ENCODE results near the gene PHF20. TPM values are rescaled to one million over a fixed set of nuclear protein-coding genes. Genes with fewer than 3 reads are reported as not detected.
A peak's percentile ranks its signal among the peaks of the same experiment; 100 is the strongest.

Gene PHF20
- total and polyA plus RNA-seq, 2 of the 13 experiments (the other 11 are each of a cell fraction or from before 2014, with no cell fraction given): 22.8 to 34.1 TPM

GRCh38 chr20:35735826-35736470 lies 35.9 kb upstream of the PHF20 start (continued):
- TF ChIP-seq SKIL (CRISPR knock-in tag; IDR thresholded peaks at IDR 0.05; ENCODE audit: borderline replicate concordance) (no peak), FOXP1 (IDR thresholded peaks at IDR 0.05) (no peak), FOXP1 (CRISPR knock-in tag; IDR thresholded peaks at IDR 0.05) (no peak), ZNF878 (CRISPR knock-in tag; IDR thresholded peaks at IDR 0.05) (0 out of 2 replicates have a peak, but pooled peaks have one; percentile 33), ZNF562 (CRISPR knock-in tag; IDR thresholded peaks at IDR 0.05; ENCODE audit: borderline replicate concordance) (no peak), FOXA3 (CRISPR knock-in tag; IDR thresholded peaks at IDR 0.05) (no peak), EHMT2 (IDR thresholded peaks at IDR 0.05; ENCODE audit: borderline replicate concordance, low read depth, low read length) (no peak), KDM1A (CRISPR knock-in tag; IDR thresholded peaks at IDR 0.05) (no peak), MBD4 (IDR thresholded peaks at IDR 0.05; ENCODE audit: borderline replicate concordance, low read length) (peak; percentile 45; the same call in 1 of the 2 replicates), ETS1 (CRISPR knock-in tag; IDR thresholded peaks at IDR 0.05) (no peak), IRF9 (CRISPR knock-in tag; IDR thresholded peaks at IDR 0.05; ENCODE audit: borderline replicate concordance) (no peak), RARG (CRISPR knock-in tag; IDR thresholded peaks at IDR 0.05; ENCODE audit: low read depth) (no peak), CREB1 (IDR thresholded peaks at IDR 0.05) (no peak), CREB1 (CRISPR knock-in tag; IDR thresholded peaks at IDR 0.05) (peak; percentile 15; the same call in 1 of the 2 replicates), HBP1 (CRISPR knock-in tag; IDR thresholded peaks at IDR 0.05; ENCODE audit: low read depth) (no peak), MED13 (CRISPR knock-in tag; IDR thresholded peaks at IDR 0.05) (no peak), SAP130 (CRISPR knock-in tag; IDR thresholded peaks at IDR 0.05; ENCODE audit: low read depth) (peak; percentile 9; the same call in 1 of the 2 replicates), ZNF564 (CRISPR knock-in tag; IDR thresholded peaks at IDR 0.05) (no peak), SIX1 (CRISPR knock-in tag; IDR thresholded peaks at IDR 0.05; ENCODE audit: borderline replicate concordance) (no peak), ZNF547 (CRISPR knock-in tag; IDR thresholded peaks at IDR 0.05) (0 out of 2 replicates have a peak, but pooled peaks have one; percentile 39), ZNF784 (CRISPR knock-in tag; IDR thresholded peaks at IDR 0.05; ENCODE audit: borderline replicate concordance) (0 out of 2 replicates have a peak, but pooled peaks have one; percentile 63), ZBTB44 (CRISPR knock-in tag; IDR thresholded peaks at IDR 0.05) (no peak), KMT2A (CRISPR knock-in tag; IDR thresholded peaks at IDR 0.05) (no peak), GTF3A (CRISPR knock-in tag; conservative IDR thresholded peaks at IDR 0.05) (no peak)
